Trophoblast cell (in vitro differentiated cells and primary cell): Measurements from ENCODE around the gene SEMA3G.

Experiments used
- DNase-seq, 2 donors: peaks; one replicate each; pipeline ENCODE4 v3.0.0-alpha.2; 2016
- H2AFZ ChIP-seq: 2 replicates; pipeline ENCODE4 v1.6.1; 2013; ENCODE audit warnings: low read length, moderate library complexity, mild to moderate bottlenecking; ENCODE audit not compliant: insufficient read depth, poor library complexity
- H2AK5ac ChIP-seq: 2 replicates; pipeline ENCODE4 v1.6.1; 2013; ENCODE audit warnings: mild to moderate bottlenecking, low read length
- H2BK120ac ChIP-seq: 2 replicates; pipeline ENCODE4 v1.6.1; 2013; ENCODE audit warnings: low read length, mild to moderate bottlenecking, moderate library complexity; ENCODE audit not compliant: insufficient read depth, poor library complexity
- H2BK12ac ChIP-seq: 2 replicates; pipeline ENCODE4 v1.6.1; 2013; ENCODE audit warnings: mild to moderate bottlenecking, low read length, moderate library complexity
- H2BK5ac ChIP-seq: 2 replicates; pipeline ENCODE4 v1.6.1; 2013; ENCODE audit warnings: low read length, low read depth, moderate library complexity, mild to moderate bottlenecking; ENCODE audit not compliant: poor library complexity
- H3K14ac ChIP-seq: 2 replicates; pipeline ENCODE4 v1.6.1; 2013; ENCODE audit warnings: mild to moderate bottlenecking, low read length
- H3K18ac ChIP-seq: 2 replicates; pipeline ENCODE4 v1.6.1; 2013; ENCODE audit warnings: mild to moderate bottlenecking, low read length
- H3K23ac ChIP-seq: 2 replicates; pipeline ENCODE4 v1.6.1; 2013; ENCODE audit warnings: low read length
- H3K27ac ChIP-seq: 2 replicates; pipeline ENCODE4 v1.5.1; 2013; ENCODE audit warnings: low read depth, mild to moderate bottlenecking, inconsistent platforms, low read length, moderate library complexity
- H3K27me3 ChIP-seq: 2 replicates; pipeline ENCODE4 v1.6.1; 2013; ENCODE audit warnings: inconsistent platforms, mild to moderate bottlenecking, low read length, moderate library complexity; ENCODE audit not compliant: insufficient read depth
- H3K36me3 ChIP-seq, 2 experiments: 1 replicate in 1 of 2; 2 replicates in 1 of 2; pipeline ENCODE4 v1.6.1; 2013; ENCODE audit warnings: low read length in 2 of 2, mild to moderate bottlenecking in 2 of 2, moderate library complexity in 1 of 2; ENCODE audit not compliant: insufficient read depth in 2 of 2, control insufficient read depth in 1 of 2
- H3K4ac ChIP-seq: 2 replicates; pipeline ENCODE4 v1.6.1; 2013; ENCODE audit warnings: low read depth, mild to moderate bottlenecking, low read length, moderate library complexity
- H3K4me1 ChIP-seq, 2 experiments: 1 replicate in 1 of 2; 2 replicates in 1 of 2; pipeline ENCODE4 v1.6.1; 2013; ENCODE audit warnings: low read length in 2 of 2, mild to moderate bottlenecking in 2 of 2, moderate library complexity in 1 of 2; ENCODE audit not compliant: insufficient read depth in 2 of 2, control insufficient read depth in 1 of 2
- H3K4me2 ChIP-seq: 2 replicates; pipeline ENCODE4 v1.6.1; 2013; ENCODE audit warnings: inconsistent platforms, mild to moderate bottlenecking, low read length, moderate library complexity
- H3K4me3 ChIP-seq: 2 replicates; pipeline ENCODE4 v1.5.1; 2013; ENCODE audit warnings: mild to moderate bottlenecking, low read depth, low read length, inconsistent platforms
- H3K79me1 ChIP-seq: one replicate; pipeline ENCODE4 v1.6.1; 2013; ENCODE audit warnings: low read length
- H3K79me2 ChIP-seq: 2 replicates; pipeline ENCODE4 v1.6.1; 2013; ENCODE audit warnings: low read length, mild to moderate bottlenecking; ENCODE audit not compliant: control insufficient read depth, insufficient read depth, poor library complexity
- H3K9ac ChIP-seq: 2 replicates; pipeline ENCODE4 v1.6.1; 2013; ENCODE audit warnings: mild to moderate bottlenecking, low read length
- H3K9me3 ChIP-seq: 2 replicates; pipeline ENCODE4 v1.6.1; 2013; ENCODE audit warnings: low read depth, mild to moderate bottlenecking, control low read depth, inconsistent platforms, low read length; ENCODE audit not compliant: insufficient read depth
- H4K12ac ChIP-seq: 2 replicates; pipeline ENCODE4 v1.6.1; 2013; ENCODE audit warnings: low read depth, mild to moderate bottlenecking, low read length, moderate library complexity
- H4K8ac ChIP-seq: 2 replicates; pipeline ENCODE4 v1.6.1; 2013; ENCODE audit warnings: low read depth, mild to moderate bottlenecking, low read length, moderate library complexity
- H4K91ac ChIP-seq: one replicate; pipeline ENCODE4 v1.6.1; 2013; ENCODE audit warnings: low read depth, mild to moderate bottlenecking, low read length, moderate library complexity
- WGBS: extraction: QIAGEN DNeasy Blood & Tissue Kit; methylation state at CpG from one replicate; pipeline ENCODE4 v1.1.7; 2013; ENCODE audit warnings: missing lambda C conversion rate; ENCODE audit not compliant: insufficient read length, insufficient coverage; ENCODE audit errors: extremely low coverage; 5-methylcytosine and 5-hydroxymethylcytosine counted together

SEMA3G gene

DNA sequence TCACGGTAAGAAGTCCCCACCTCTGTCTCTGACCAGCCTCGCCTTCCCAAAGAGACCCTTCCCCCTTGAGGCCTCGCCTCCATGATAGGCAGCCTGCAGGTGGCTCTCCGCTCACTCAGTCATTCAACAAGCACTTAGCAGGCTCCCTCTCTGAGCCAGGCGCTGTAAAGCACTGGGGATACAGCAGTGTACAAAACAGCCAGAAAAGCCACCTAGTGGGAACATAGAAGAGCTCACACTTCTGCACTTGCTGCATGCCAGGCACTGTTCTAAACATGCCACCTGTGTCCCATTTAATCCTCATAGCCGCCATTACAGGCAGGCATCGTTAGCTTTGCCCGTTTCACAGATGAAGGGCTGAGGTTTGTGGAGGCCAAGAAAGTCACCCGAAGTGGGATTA is 56.0 kb downstream of the SEMA3G start:
- Histone ChIP-seq H3K9me3 (peaks cover 6% of the 10 kb centered on the region), H2BK5ac (no peak overlapping the region), H3K9ac (no peak overlapping the region), H3K23ac (no peak overlapping the region), H3K18ac (no peak overlapping the region), H3K27ac (no peak overlapping the region), H3K36me3 (no peaks in the 10 kb centered on the region), H2BK12ac (no peak overlapping the region), H3K4me1 (no peaks in the 10 kb centered on the region), H3K27me3 (no peaks in the 10 kb centered on the region), H4K12ac (no peak overlapping the region), H3K4ac (no peak overlapping the region), H3K4me2 (no peak overlapping the region), H4K8ac (no peak overlapping the region), H2BK120ac (no peak overlapping the region), H4K91ac (no peak overlapping the region), H2AFZ (no peak overlapping the region), H3K4me3 (no peak overlapping the region), H3K79me2 (no peaks in the 10 kb centered on the region), H3K79me1 (no peaks in the 10 kb centered on the region), H3K14ac (no peak overlapping the region), H2AK5ac (no peak overlapping the region)
- no CpG with 5 or more reads among the region's 9 CpGs for WGBS
- no peak for DNase-seq

DNA sequence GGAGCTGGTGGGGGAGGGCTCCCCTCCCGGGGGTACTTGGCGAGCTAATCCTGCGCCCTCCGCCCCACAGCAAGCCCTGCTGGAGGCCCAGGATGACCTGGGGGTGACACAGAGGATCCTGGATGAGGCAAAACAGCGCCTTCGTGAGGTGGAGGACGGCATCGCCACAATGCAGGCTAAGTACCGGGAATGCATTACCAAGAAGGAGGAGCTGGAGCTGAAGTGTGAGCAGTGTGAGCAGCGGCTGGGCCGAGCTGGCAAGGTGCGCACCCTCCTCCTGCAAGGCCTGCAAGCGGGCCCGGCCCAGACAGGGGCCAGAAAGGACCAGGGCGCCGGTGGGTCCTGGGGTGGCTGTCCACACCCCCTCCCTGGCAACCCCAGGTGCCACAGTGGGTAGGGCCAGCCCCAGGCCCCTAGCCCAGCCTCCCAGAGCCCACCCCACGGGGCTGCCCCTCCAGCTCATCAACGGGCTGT is 56.5 kb downstream of the SEMA3G start:
- Histone ChIP-seq H3K36me3 (no peaks in the 10 kb centered on the region), H2BK120ac (no peak overlapping the region), H3K4ac (no peak overlapping the region), H3K79me1 (no peaks in the 10 kb centered on the region), H3K23ac (no peak overlapping the region), H3K4me1 (no peaks in the 10 kb centered on the region), H3K27ac (no peak overlapping the region), H2BK12ac (no peak overlapping the region), H3K27me3 (no peaks in the 10 kb centered on the region), H4K91ac (no peak overlapping the region), H3K14ac (no peak overlapping the region), H3K79me2 (no peaks in the 10 kb centered on the region), H2AFZ (no peak overlapping the region), H3K9me3 (peaks cover 8% of the 10 kb centered on the region), H3K9ac (no peak overlapping the region), H2BK5ac (no peak overlapping the region), H4K8ac (no peak overlapping the region), H3K18ac (no peak overlapping the region), H2AK5ac (no peak overlapping the region), H3K4me3 (no peak overlapping the region), H3K4me2 (no peak overlapping the region), H4K12ac (no peak overlapping the region)
- DNase-seq = no peak
- no CpG with 5 or more reads among the region's 18 CpGs for WGBS

- no CpG with 5 or more reads among the region's 2 CpGs for WGBS
- Histone ChIP-seq H2AFZ (no peak overlapping the region), H3K79me1 (no peaks in the 10 kb centered on the region), H2BK120ac (no peak overlapping the region), H3K4me3 (no peak overlapping the region), H2BK5ac (no peak overlapping the region), H3K4ac (no peak overlapping the region), H3K9ac (no peak overlapping the region), H3K27ac (no peak overlapping the region), H3K36me3 (no peaks in the 10 kb centered on the region), H2BK12ac (no peak overlapping the region), H3K4me1 (no peaks in the 10 kb centered on the region), H4K12ac (no peak overlapping the region), H4K91ac (no peak overlapping the region), H3K9me3 (peaks cover 8% of the 10 kb centered on the region), H3K23ac (no peak overlapping the region), H3K14ac (no peak overlapping the region), H2AK5ac (no peak overlapping the region), H3K79me2 (no peaks in the 10 kb centered on the region), H3K18ac (no peak overlapping the region), H4K8ac (no peak overlapping the region), H3K4me2 (no peak overlapping the region), H3K27me3 (no peaks in the 10 kb centered on the region)
- no peak for DNase-seq
Measured at GRCh38 chr3:52387481-52387880, 57.4 kb downstream of the SEMA3G start.

DNA sequence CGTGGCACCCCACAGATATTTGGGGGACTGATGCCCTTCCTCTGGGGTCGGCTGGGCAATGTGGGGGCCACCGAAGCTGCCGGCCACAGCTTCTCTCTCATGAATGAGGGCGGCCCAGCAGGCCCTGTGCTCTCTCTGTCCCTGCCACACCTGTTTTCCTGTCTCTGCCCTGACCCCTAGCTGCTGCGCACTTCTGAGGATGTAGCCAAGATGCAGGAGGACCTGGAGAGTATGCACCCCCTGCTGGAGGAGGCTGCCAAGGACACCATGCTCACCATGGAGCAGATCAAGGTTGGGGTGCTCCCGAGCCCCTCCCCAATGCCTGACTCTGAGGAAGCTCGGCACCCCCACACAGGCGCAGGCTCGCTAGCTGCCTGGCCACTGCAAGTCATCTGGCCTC is 59.7 kb downstream of the SEMA3G start:
- Histone ChIP-seq H2BK12ac (no peak overlapping the region), H3K18ac (no peak overlapping the region), H3K79me2 (no peaks in the 10 kb centered on the region)

More for the DNA sequence above, 59.7 kb downstream of the SEMA3G start:
- Histone ChIP-seq H3K14ac (no peak overlapping the region), H3K79me1 (no peaks in the 10 kb centered on the region), H3K9me3 (peaks cover 5% of the 10 kb centered on the region), H2AFZ (no peak overlapping the region), H4K8ac (no peak overlapping the region), H3K36me3 (no peaks in the 10 kb centered on the region), H4K12ac (no peak overlapping the region), H3K4me1 (no peaks in the 10 kb centered on the region), H3K4me3 (no peak overlapping the region), H3K27ac (no peak overlapping the region), H3K4ac (no peak overlapping the region), H3K9ac (no peak overlapping the region), H3K4me2 (no peak overlapping the region), H3K27me3 (no peaks in the 10 kb centered on the region), H2BK5ac (no peak overlapping the region), H2AK5ac (no peak overlapping the region), H4K91ac (no peak overlapping the region), H3K23ac (no peak overlapping the region), H2BK120ac (no peak overlapping the region)
- no CpG with 5 or more reads among the region's 10 CpGs for WGBS
- DNase-seq = peak in 1 of 2 donors; percentile 49
